Measurements from ENCODE around the gene NOS1AP. TPM values are rescaled to one million over a fixed set of nuclear protein-coding genes. Genes with fewer than 3 reads are reported as not detected.

The NOS1AP gene
- polyA plus RNA-seq, 1 of the 3 experiments (the other 2 are of a cell fraction) = 0.03 TPM

- Histone ChIP-seq H3K9me3 (no peaks in the 10 kb centered on the region), H3K27me3 (ENCODE audit: insufficient read depth) (no peaks in the 10 kb centered on the region), H3K79me2 (ENCODE audit: insufficient read depth) (no peaks in the 10 kb centered on the region), H3K4me3 (ENCODE audit: low read depth in 2 of 2, low read length in 1 of 2) (no peak overlapping the region), H4K20me1 (ENCODE audit: insufficient read depth) (no peaks in the 10 kb centered on the region), H3K27ac (ENCODE audit: low read depth in 2 of 2, low read length in 1 of 2) (no peak overlapping the region), H3K9me2 (no peaks in the 10 kb centered on the region), H3K4me2 (no peak overlapping the region), H3F3A (replicated peaks; ENCODE audit: insufficient read depth) (no peaks in the 10 kb centered on the region), H3K9ac (no peak overlapping the region), H3K36me3 (replicated peaks in 1 of 2; ENCODE audit: control insufficient read depth in 1 of 2, insufficient read depth in 2 of 2, low read length in 1 of 2) (no peaks in the 10 kb centered on the region), H3K4me1 (ENCODE audit: control insufficient read depth in 1 of 2, insufficient read depth in 2 of 2, low read depth in 1 of 2, low read length in 1 of 2) (peaks cover 6 to 18% of the 10 kb centered on the region in 2 experiments; a peak in 2 of 4 replicates), H2AFZ (ENCODE audit: low read depth) (no peak overlapping the region)
- CTCF ChIA-PET = no interaction called here
- 98% methylated on average over 2 of the region's 2 CpGs for WGBS (ENCODE audit: low lambda C conversion rate)
- DNase-seq = no peak
- POLR2A ChIA-PET = no interaction called here
- TF ChIP-seq MXI1 (IDR thresholded peaks at IDR 0.05; ENCODE audit: low read depth, low read length) (no peak), CHD2 (IDR thresholded peaks at IDR 0.05; ENCODE audit: low read length, partially characterized antibody) (no peak), PBX3 (IDR thresholded peaks at IDR 0.05) (no peak), USF2 (IDR thresholded peaks at IDR 0.05; ENCODE audit: borderline replicate concordance, low read depth, low read length) (no peak), EP300 (IDR thresholded peaks at IDR 0.05; ENCODE audit: borderline replicate concordance in 1 of 2, low read depth in 1 of 2, low read length in 1 of 2) (no peak), TEAD4 (IDR thresholded peaks at IDR 0.05; ENCODE audit: borderline replicate concordance, insufficient read depth) (no peak), REST (IDR thresholded peaks at IDR 0.05; ENCODE audit: low read depth, low read length) (no peak), RAD21 (IDR thresholded peaks at IDR 0.05; ENCODE audit: low read length) (no peak), MAX (IDR thresholded peaks at IDR 0.05; ENCODE audit: low read depth) (no peak), FOSL2 (IDR thresholded peaks at IDR 0.05; ENCODE audit: borderline replicate concordance, low read depth) (no peak), IRF3 (IDR thresholded peaks at IDR 0.05; ENCODE audit: low read depth, low read length) (no peak), GATA2 (CRISPR knock-in tag; IDR thresholded peaks at IDR 0.05) (no peak), TAF1 (IDR thresholded peaks at IDR 0.05; ENCODE audit: borderline replicate concordance, low read depth, low read length) (no peak), NRF1 (IDR thresholded peaks at IDR 0.05; ENCODE audit: low read depth, low read length) (no peak), SIN3A (IDR thresholded peaks at IDR 0.05; ENCODE audit: borderline replicate concordance, low read depth, low read length) (no peak), TCF12 (IDR thresholded peaks at IDR 0.05) (no peak), GABPA (IDR thresholded peaks at IDR 0.05; ENCODE audit: low read depth) (no peak)
Measured at GRCh38 chr1:162138112-162138511, 68.6 kb downstream of the NOS1AP start.

Data from SK-N-SH (cell line).